DMS53 (cell line): ENCODE data around the gene TPX2.

Experiments
- DNase-seq: peaks from one replicate; lab custom pipeline; 2025; lab: John Stamatoyannopoulos, UW

Gene TPX2

GRCh38 chr20:31849306-31849930 lies 110.3 kb downstream of the TPX2 start:
- DNase-seq = peak; percentile 93
